Keratinocyte (primary cell): Measurements from ENCODE around the gene HOXA6.

Experiments
- EZH2 ChIP-seq: IDR thresholded peaks from one replicate; pipeline ENCODE4 v1.6.1; 2012; ENCODE audit warnings: inconsistent platforms, mild to moderate bottlenecking, low read length, moderate library complexity
- TF ChIP-seq, protein P1 (sequence below), 3 experiments: IDR thresholded peaks in 1 of 3; conservative IDR thresholded peaks in 1 of 3; optimal IDR thresholded peaks in 1 of 3; 2 replicates in 2 of 3; 3 replicates in 1 of 3; pipeline versions ENCODE3 to v1.5.1; 2011; ENCODE audit warnings: low read length in 3 of 3, mild to moderate bottlenecking in 3 of 3, moderate library complexity in 2 of 3, control low read depth in 1 of 3, inconsistent platforms in 1 of 3; ENCODE audit not compliant: insufficient read depth in 2 of 3; ENCODE audit errors: extremely low read depth in 1 of 3

DNA sequence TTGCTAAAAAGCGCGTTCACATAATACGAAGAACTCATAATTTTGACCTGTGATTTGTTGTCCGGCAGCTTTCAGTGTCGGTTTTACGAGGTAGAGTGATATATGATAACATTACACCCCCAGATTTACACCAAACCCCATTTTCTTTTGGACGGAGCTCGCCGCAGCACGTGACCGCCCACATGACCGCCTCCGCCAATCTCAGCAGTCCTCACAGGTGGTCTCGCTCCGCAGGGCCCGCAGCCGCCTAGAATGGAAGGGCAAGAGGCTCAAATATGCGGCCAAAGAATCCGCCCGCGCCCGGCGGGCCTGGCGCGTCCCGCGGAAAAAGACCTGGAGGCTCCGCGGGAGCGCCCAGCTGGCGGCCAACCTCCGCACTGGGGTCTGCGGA is 8.9 kb upstream of the HOXA6 start, which contains the start of gene HOXA7:
- TF ChIP-seq, protein P1, sequence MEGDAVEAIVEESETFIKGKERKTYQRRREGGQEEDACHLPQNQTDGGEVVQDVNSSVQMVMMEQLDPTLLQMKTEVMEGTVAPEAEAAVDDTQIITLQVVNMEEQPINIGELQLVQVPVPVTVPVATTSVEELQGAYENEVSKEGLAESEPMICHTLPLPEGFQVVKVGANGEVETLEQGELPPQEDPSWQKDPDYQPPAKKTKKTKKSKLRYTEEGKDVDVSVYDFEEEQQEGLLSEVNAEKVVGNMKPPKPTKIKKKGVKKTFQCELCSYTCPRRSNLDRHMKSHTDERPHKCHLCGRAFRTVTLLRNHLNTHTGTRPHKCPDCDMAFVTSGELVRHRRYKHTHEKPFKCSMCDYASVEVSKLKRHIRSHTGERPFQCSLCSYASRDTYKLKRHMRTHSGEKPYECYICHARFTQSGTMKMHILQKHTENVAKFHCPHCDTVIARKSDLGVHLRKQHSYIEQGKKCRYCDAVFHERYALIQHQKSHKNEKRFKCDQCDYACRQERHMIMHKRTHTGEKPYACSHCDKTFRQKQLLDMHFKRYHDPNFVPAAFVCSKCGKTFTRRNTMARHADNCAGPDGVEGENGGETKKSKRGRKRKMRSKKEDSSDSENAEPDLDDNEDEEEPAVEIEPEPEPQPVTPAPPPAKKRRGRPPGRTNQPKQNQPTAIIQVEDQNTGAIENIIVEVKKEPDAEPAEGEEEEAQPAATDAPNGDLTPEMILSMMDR (optimal IDR thresholded peaks at IDR 0.05 in 1 of 3, IDR thresholded peaks at IDR 0.05 in 1 of 3, conservative IDR thresholded peaks at IDR 0.05 in 1 of 3; ENCODE audit: extremely low read depth in 1 of 3, insufficient read depth in 2 of 3, low read length in 3 of 3): no peak
- TF ChIP-seq EZH2: no peak
